Stimulated activated CD4-positive, alpha-beta T cell treated with anti-CD3 and anti-CD28 coated beads, Interleukin-2, amount 100 ng/mL, for 48 hours (primary cell): ENCODE measurements around the gene BUB1.
"Not testable (repeated sequence)": the region's sequence is repeated elsewhere in the genome, so short reads cannot be mapped to it uniquely, and the experiment has no call there.

Source experiments
- DNase-seq, 2 donors: peaks; one replicate each; pipeline ENCODE4 v3.0.0-alpha.2; 2020

BUB1 gene

DNA sequence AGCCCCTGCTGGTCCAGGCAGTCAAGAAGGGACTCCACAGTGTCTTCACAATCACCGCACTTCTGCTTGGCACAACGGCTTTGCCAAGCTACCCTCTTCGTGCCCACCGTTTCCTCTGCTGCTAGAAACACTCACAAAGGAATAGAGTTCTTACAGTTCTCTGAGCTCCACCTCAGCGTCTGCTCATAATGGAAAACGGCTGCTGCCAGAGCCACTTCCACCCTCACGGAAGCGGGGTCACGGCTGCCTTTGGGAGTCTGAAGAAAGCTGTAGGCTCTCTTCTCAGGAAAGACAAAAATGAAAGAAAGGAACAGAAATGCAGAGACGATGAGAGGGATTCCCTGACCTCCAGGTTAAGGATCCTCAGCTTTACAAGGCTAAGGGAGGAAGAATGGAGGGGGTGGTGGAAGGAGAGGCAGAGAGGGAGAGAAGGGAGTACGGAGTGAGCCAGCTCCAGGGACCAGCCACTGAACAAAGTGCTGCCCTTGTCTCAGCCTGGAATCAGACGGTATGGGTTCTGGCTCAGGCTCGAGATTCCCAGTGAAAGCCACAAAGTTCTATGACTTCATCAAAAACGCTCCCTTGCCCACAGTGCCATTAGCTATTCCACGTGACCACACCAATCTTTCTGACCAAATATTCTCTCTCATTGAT, 88.1 kb downstream of the BUB1 start:
- DNase-seq, result not testable (repeated sequence)

DNA sequence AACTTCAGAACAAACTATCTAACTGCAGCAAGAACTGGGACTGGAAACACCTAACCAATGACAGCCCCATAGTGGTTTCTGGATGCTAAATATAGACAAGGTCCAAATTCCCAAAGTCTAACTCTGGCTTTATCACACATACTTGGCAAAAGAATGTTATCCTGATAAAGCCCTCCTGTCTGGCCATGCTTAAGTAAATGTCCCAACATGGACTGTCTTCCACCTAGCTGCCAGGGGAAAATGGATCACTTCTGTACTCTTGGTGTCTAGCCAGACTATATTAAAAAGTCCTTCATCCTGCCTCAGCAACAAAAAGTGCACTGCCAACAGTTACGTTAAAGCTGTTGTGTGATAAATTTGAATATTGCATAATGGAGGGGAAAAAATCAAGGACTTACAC, 89.3 kb downstream of the BUB1 start:
- not testable (repeated sequence) for DNase-seq
